IPS-20b (cell line): ENCODE measurements around the gene HOXA5.
A peak's percentile ranks its signal among the peaks of the same experiment; 100 is the strongest.

Experiments used
- H3K27ac ChIP-seq: one replicate; pipeline ENCODE4 v1.5.1; 2013; ENCODE audit warnings: low read length
- H3K27me3 ChIP-seq: 2 replicates; pipeline ENCODE4 v1.6.1; 2013; ENCODE audit warnings: mild to moderate bottlenecking, low read length, inconsistent platforms; ENCODE audit not compliant: insufficient read depth
- H3K36me3 ChIP-seq: 2 replicates; pipeline ENCODE4 v1.6.1; 2013; ENCODE audit warnings: low read depth, mild to moderate bottlenecking, inconsistent platforms, low read length, moderate library complexity; ENCODE audit not compliant: insufficient read depth
- H3K4me1 ChIP-seq: 2 replicates; pipeline ENCODE4 v1.6.1; 2013; ENCODE audit warnings: mild to moderate bottlenecking, control low read depth, inconsistent platforms, low read length, moderate library complexity; ENCODE audit not compliant: insufficient read depth
- H3K4me3 ChIP-seq: 2 replicates; pipeline ENCODE4 v1.5.1; 2013; ENCODE audit warnings: mild to moderate bottlenecking, low read length, inconsistent platforms
- H3K9ac ChIP-seq: 2 replicates; pipeline ENCODE4 v1.6.1; 2013; ENCODE audit warnings: low read depth, mild to moderate bottlenecking, inconsistent platforms, low read length, moderate library complexity
- H3K9me3 ChIP-seq: 2 replicates; pipeline ENCODE4 v1.6.1; 2013; ENCODE audit warnings: mild to moderate bottlenecking, low read depth, low read length, inconsistent platforms; ENCODE audit not compliant: insufficient read depth

The HOXA5 gene

DNA sequence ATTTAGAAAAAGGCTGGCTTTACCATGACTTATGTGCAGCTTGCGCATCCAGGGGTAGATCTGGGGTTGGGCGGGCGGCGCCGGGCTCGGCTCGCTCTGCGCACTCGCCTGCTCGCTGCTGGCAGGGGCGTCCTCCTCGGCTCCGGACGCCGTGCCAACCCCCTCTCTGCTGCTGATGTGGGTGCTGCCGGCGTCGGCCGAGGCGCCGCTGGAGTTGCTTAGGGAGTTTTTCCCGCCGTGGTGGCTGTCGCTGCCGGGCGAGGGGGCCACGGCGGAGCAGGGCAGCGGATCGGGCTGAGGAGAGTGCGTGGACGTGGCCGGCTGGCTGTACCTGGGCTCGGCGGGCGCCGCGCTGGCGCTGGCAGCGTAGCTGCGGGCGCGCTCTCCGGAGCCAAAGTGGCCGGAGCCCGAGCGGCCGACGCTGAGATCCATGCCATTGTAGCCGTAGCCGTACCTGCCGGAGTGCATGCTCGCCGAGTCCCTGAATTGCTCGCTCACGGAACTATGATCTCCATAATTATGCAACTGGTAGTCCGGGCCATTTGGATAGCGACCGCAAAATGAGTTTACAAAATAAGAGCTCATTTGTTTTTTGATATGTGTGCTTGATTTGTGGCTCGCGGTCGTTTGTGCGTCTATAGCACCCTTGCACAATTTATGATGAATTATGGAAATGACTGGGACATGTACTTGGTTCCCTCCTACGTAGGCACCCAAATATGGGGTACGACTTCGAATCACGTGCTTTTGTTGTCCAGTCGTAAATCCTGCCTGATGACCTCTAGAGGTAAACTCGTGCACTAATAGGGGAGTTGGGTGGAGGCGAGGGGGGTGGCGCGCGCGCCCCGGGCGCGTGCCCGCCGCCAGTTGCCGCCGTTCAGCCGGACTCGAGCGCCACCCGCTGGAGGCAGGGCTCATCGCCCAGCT is at the start of gene HOXA5:
TSS of gene HOXA5 (minus strand) at position 659 of the 927 bp plus-strand sequence. CDS start at position 585, 74 bp downstream.
- peaks cover 14% of the 10 kb centered on the region; the same call in 1 of the 2 replicates for H3K9me3 ChIP-seq
- no peak within 1 kb of the TSS for H3K27ac ChIP-seq
- peaks cover 100% of the 10 kb centered on the region for H3K27me3 ChIP-seq
- peak within 1 kb of the TSS; percentile 66 for H3K4me3 ChIP-seq
- no peaks in the 10 kb centered on the region for H3K4me1 ChIP-seq
- no peaks in the 10 kb centered on the region for H3K36me3 ChIP-seq
- H3K9ac ChIP-seq = no peak within 1 kb of the TSS

DNA sequence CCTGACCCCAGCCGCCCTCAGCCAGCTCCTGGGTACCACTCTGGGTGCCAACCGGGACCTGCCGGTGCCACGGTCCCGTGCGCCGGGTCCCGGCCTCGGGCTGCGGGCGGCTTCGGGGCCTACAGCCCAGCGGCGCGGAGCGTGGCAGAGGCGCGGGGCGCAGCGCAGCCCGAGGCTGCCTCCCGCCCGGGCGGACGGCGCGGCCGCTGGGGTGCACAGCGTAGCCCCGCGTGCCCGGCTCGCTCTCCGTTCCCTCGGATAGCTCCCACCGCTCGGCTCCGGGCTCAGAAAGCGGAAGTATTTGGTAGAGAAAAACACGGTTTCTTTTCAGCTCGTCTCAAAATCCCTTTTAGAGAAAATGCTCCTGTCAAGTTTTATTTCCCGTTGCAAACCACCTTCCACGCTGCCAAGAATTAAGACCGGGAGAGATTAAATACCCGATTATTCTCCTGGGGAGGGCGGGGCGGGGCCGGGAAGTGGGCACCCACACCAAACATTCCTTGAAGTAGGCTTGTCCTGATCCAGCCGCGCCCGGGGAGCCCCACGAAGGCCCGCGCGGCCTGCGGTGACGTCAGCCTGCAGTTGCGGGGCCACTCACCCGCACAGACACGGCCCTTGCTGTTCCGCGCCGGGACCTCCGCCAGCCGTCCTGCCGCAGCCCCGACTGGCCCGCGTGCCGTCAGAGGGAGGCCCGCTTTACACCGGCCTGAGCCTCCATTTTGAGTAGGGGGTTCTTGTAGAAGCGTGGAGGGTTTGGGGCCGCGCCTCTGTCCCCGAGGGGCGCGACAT is 49.3 kb upstream of the HOXA5 start:
- Histone ChIP-seq H3K4me3 (no peak overlapping the region), H3K36me3 (no peaks in the 10 kb centered on the region), H3K27me3 (peaks cover 100% of the 10 kb centered on the region), H3K9ac (no peak overlapping the region), H3K9me3 (peaks cover 5% of the 10 kb centered on the region; the same call in 1 of the 2 replicates), H3K27ac (no peak overlapping the region), H3K4me1 (no peaks in the 10 kb centered on the region; the same call in 1 of the 2 replicates)

DNA sequence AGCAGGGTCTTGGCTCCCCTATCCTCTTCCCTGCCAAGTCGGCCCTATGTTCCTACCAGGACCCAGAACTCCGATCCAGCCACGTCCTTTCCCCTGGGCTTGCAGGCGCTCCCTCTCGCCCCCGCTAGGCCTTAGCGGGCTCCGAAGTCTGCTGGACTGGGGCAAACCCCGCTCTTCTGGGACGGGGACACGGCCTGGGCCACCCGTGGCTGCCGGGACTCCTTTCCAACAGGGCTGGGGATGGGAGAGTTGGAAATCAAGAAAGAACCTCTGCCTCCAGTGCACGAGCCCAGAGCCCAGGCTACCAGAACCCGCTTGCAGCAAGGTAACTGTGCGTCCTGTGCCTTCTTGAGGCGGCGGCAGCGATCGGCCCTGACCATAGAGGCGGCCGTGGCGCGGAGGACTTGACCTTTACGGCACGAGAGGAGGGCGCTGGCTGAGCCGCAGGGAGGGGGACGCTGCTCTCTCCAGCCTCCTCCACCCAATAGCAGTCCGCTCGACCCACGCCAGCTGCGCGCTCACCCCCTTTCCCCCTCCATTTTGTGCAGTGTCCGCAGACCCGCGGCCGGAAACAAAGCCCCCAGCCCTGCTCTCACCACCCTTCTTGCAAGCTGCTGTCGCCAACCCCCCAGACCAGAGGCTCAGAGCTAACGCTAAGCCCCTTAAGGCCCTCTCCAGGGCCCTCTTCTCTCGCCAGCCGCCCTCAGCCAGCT is 48.5 kb upstream of the HOXA5 start:
- H3K9me3 ChIP-seq = peaks cover 10% of the 10 kb centered on the region; the same call in 1 of the 2 replicates
- H3K9ac ChIP-seq = no peak overlapping the region
- H3K4me1 ChIP-seq = peaks cover 6% of the 10 kb centered on the region
- no peak overlapping the region for H3K27ac ChIP-seq
- H3K4me3 ChIP-seq = no peak overlapping the region
- peaks cover 100% of the 10 kb centered on the region for H3K27me3 ChIP-seq
- no peaks in the 10 kb centered on the region for H3K36me3 ChIP-seq

DNA sequence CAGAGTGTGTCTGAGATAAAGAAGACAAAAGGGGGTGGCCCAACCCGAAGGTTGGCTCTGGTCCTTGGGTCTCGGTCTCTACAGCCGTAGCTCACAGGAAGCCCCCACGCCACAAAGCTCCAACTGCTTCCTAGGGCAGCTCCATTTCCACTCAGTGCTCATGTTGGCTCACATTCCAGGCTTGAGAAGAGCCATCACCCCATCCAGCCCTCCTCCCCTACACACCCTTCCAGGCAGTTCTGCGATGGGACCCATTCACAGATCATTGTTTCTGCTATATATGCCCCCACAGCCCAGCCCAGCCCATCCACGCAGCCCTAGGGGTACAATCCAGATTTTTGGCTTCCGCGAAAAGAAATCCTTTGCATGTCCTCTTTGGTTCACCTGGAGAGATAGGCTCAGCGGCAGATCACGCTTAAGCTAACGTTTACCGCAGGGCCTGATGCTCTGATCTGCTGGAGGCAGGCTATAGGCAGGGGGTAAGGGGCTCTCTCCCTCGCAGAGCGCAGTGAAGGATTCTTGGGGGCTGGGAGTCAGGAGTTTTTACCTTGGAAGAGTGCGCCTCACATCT is 47.8 kb upstream of the HOXA5 start:
- no peaks in the 10 kb centered on the region for H3K36me3 ChIP-seq
- peaks cover 100% of the 10 kb centered on the region for H3K27me3 ChIP-seq
- H3K4me1 ChIP-seq = peaks cover 6% of the 10 kb centered on the region
- no peak overlapping the region for H3K9ac ChIP-seq
- no peak overlapping the region for H3K4me3 ChIP-seq
- no peak overlapping the region for H3K27ac ChIP-seq
- peaks cover 10% of the 10 kb centered on the region; the same call in 1 of the 2 replicates for H3K9me3 ChIP-seq

DNA sequence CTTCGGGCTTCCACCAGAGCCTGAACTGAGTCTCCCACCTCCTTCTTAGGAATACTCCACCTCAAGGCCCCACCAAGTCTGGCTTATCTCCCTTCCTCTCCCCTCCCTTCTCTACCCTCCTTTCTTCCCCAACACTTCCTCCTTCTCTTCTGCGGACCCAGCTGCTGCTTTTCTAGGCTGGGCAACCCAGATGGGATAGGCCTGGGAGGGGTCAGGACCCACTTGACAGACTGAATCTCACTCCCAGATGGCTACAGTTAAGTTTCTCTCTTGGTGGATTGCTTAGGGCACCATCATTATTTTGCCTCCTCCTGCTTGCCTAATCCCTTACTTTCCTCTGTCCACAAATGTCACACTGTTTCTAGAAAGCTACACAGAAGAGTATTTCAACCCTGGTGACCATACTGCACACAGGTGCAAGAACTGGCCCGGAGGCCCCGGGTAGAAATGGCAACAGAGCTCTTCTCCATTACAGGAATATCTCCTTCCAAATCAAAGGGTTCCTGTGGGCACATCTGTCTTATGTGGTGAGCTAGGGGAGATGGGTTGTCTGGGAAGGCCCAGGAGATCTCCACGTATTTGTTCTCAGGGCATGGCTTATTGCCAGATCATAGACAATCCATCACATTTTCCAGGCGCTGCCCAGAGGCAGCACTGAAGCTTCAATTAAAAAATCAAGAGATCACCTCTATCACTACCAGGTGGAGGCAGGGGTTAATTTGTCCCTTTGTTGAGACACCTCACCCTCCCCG is 46.7 kb upstream of the HOXA5 start:
- Histone ChIP-seq H3K36me3 (no peaks in the 10 kb centered on the region), H3K9me3 (peaks cover 10% of the 10 kb centered on the region; the same call in 1 of the 2 replicates), H3K27me3 (peaks cover 100% of the 10 kb centered on the region), H3K27ac (no peak overlapping the region), H3K4me1 (peaks cover 6% of the 10 kb centered on the region), H3K4me3 (no peak overlapping the region), H3K9ac (no peak overlapping the region)

DNA sequence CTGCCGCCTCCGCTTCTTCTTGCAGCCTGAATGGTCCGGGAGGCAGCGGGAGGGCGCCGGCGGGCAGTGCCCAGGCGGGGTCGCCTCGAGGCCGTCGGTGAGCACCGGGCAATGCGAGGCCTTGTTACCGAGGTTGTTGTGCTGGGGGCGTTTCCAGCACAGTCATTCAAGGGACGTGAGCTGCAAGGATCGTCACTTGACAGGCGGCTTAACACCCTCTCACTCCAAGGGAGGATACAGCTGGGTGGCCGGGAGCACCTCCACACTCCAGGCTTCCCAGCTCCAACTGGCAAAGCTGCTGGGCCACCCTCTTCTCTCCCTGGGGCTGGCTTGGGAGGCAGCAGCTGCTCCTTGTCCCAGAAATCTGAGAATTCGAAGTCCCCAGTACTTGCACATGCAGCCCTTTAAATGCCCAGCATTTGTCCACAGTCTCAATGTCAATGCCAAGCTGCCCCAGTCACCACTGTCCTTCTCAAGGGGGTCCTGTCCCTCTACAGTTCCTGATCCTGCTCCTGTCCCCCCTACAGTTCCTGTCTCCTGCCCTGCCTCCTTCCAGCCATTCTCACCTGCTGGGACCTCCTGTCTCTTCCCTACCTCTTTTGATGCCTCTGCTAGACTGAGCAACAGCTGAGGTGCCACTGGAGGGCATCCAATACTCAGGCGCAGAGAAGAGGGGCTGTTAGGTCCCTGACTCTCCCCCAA is 46.0 kb upstream of the HOXA5 start:
- peaks cover 100% of the 10 kb centered on the region for H3K27me3 ChIP-seq
- H3K4me1 ChIP-seq = peaks cover 6% of the 10 kb centered on the region
- H3K9ac ChIP-seq = no peak overlapping the region
- H3K4me3 ChIP-seq = no peak overlapping the region
- H3K36me3 ChIP-seq = no peaks in the 10 kb centered on the region
- H3K9me3 ChIP-seq = peaks cover 10% of the 10 kb centered on the region; the same call in 1 of the 2 replicates
- H3K27ac ChIP-seq = no peak overlapping the region

DNA sequence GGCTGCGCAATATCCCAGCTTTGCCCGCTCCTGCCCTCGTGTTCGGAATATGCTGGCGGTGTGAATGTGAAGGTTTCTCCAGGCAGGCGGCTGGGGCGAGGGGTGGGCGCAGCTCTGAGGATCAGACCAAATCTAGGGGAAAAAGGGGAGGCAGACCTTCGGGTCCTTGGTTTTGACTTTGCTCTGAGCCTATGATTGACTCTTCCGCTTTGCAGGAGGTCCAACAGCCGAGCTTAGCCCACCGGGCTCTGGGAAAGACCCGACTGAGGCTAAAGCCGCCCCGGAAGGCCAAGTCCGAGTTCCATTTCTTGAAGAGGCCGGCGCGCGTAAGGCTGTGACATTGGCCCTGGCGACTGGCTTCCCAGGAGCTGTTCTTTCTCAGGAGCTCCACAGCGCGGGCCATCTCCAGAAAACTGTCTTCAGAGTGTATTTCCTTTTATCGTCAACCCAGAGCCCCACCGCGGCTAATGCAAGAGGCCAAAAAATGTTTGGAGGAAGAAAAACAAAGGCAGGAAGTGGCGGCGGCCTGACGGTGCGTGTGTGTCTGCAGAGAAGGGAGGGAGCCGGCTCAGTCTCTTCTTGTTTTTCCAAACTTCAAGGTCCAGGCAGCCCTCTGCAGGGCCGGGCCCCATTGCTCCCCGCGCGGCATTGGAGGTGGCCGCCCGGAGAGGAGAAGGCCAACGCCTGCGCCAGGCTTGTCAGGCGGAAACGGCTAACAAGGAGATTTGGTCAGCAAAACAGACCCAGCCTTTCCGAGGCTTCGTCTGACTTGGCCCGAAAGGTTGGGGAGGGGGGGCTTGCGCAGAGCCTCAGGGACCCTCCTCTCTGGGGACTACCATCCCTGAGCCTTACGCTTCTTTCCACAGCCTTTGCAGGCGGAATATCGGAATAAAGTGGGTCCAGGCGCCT is 45.2 kb upstream of the HOXA5 start:
- Histone ChIP-seq H3K36me3 (no peaks in the 10 kb centered on the region), H3K4me1 (peaks cover 6% of the 10 kb centered on the region), H3K4me3 (0 out of 2 replicates have a peak overlapping the region, but pooled peaks have one; percentile 21), H3K9ac (no peak overlapping the region), H3K9me3 (peaks cover 10% of the 10 kb centered on the region; the same call in 1 of the 2 replicates), H3K27me3 (peaks cover 100% of the 10 kb centered on the region), H3K27ac (no peak overlapping the region)

DNA sequence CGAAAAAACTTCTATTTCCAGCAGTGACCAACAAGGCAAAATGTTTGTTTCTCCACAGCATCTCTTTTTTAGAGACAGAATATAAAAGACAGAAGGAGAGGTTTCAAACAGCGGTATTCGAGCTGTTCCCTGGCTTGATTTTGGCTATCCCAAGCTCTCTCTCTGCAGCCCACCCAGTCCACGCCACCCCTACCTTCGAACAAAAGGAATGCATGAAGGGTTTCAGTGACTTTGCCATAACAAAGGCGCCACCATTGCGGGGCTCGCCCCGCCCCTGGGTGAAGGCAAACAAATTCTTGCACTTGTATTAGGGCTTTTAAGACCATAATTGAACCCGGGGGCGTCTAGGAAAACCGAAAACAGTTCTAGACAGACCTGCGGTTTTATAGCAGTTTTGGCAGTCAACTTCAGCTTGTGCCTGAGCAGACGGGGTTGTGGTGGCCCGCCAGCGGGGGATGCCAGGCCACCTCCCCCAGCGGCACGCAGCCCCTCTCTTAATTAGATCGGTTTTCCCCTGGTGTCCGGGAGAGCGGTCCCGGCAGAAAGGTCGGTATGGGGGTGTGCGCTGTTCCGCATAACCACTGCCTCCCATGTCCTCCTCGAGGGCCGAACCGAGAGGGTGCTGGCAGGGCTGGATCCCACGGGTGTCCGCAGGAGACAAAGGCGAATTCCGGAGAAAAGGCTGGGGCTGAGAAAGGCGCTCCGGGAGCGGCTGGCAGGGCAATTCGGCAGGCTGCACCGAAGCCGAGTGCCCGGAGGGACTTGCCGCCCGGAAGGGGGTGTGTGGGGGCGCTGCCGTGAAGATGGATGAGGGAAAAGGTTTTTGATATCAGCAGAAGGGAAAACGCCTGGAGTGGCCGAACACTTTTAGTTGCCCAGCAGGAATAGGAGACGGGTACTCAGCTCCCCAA is 44.2 kb upstream of the HOXA5 start:
- H3K36me3 ChIP-seq = no peaks in the 10 kb centered on the region
- no peak overlapping the region for H3K27ac ChIP-seq
- no peak overlapping the region for H3K4me3 ChIP-seq
- H3K27me3 ChIP-seq = peaks cover 100% of the 10 kb centered on the region
- peaks cover 10% of the 10 kb centered on the region; the same call in 1 of the 2 replicates for H3K9me3 ChIP-seq
- peaks cover 6% of the 10 kb centered on the region for H3K4me1 ChIP-seq
- no peak overlapping the region for H3K9ac ChIP-seq
